Breast epithelium (tissue), 3 donors: ENCODE data around the gene UGT1A8.

Source experiments
- POLR2A ChIP-seq: fragments of 450-650 bp; IDR thresholded peaks from one replicate; pipeline ENCODE4 v1.6.1; 2016; ENCODE audit warnings: antibody characterized with exemption, mild to moderate bottlenecking, moderate library complexity
- TF ChIP-seq, protein P1 (sequence below), 3 donors: fragments of 450-650 bp; IDR thresholded peaks; one replicate each; pipeline ENCODE4 v1.5.1; 2016 to 2017; ENCODE audit warnings: antibody characterized with exemption in 3 of 3, mild to moderate bottlenecking in 3 of 3, moderate library complexity in 3 of 3

GRCh38 chr2:233711312-233712008, 94.0 kb downstream of the UGT1A8 start:
- TF ChIP-seq, protein P1, sequence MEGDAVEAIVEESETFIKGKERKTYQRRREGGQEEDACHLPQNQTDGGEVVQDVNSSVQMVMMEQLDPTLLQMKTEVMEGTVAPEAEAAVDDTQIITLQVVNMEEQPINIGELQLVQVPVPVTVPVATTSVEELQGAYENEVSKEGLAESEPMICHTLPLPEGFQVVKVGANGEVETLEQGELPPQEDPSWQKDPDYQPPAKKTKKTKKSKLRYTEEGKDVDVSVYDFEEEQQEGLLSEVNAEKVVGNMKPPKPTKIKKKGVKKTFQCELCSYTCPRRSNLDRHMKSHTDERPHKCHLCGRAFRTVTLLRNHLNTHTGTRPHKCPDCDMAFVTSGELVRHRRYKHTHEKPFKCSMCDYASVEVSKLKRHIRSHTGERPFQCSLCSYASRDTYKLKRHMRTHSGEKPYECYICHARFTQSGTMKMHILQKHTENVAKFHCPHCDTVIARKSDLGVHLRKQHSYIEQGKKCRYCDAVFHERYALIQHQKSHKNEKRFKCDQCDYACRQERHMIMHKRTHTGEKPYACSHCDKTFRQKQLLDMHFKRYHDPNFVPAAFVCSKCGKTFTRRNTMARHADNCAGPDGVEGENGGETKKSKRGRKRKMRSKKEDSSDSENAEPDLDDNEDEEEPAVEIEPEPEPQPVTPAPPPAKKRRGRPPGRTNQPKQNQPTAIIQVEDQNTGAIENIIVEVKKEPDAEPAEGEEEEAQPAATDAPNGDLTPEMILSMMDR (IDR thresholded peaks at IDR 0.05): peak; percentile 62 to 69 (median 63)
- TF ChIP-seq POLR2A: no peak
